ENCODE data around the gene DESI2. TPM values are rescaled to one million over a fixed set of nuclear protein-coding genes. Genes with fewer than 3 reads are reported as not detected.
"Not testable (repeated sequence)": the region's sequence is repeated elsewhere in the genome, so short reads cannot be mapped to it uniquely, and the experiment has no call there.

DESI2 gene
- total RNA-seq, 6 experiments from 2014 or later = 7.0 to 14.2 (median 9.9) TPM

- intact Hi-C loops (cut with DNase I) = no loop called here
- no peak overlapping the region for H3K4me3 ChIP-seq
- ATAC-seq (no peak), DNase-seq (no peak)
- no peak overlapping the region for H3K27ac ChIP-seq
- no peak for TF ChIP-seq POLR2A (IDR thresholded peaks at IDR 0.05)
- H3K27me3 ChIP-seq = no peaks in the 10 kb centered on the region
- peaks cover 0 to 6% (median 0%) of the 10 kb centered on the region in 4 donors for H3K4me1 ChIP-seq
- whole genome bisulfite sequencing (ENCODE audit: insufficient coverage, low coverage, low lambda C conversion rate, missing lambda C conversion rate) = 70% methylated on average over 4 of the region's 4 CpGs
- H3K9me3 ChIP-seq = no peaks in the 10 kb centered on the region
- no peaks in the 10 kb centered on the region for H3K36me3 ChIP-seq
Measured at GRCh38 chr1:244674446-244674845, 21.5 kb downstream of the DESI2 start.

DNA sequence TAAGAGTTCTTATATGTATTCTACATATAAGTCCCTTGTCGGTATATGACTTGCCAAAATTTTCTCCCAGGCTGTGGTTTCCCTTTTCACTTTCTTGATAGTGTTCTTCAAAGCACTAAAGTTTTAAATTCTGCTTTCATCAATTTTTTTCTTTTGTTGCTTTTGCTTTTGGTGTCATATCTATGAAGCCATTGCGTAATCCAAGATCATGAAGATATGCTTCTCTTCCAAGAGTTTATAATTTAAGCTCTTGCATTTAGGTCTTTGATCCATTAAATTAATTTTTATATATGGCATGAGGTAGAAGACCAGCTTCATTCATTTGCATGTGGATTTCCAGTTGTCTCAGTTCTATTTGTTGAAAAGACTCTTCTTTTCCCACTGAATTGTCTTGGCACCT, 22.2 kb downstream of the DESI2 start:
- Histone ChIP-seq H3K4me1 (peaks cover 0 to 6% (median 0%) of the 10 kb centered on the region in 4 donors), H3K36me3 (no peaks in the 10 kb centered on the region), H3K27me3 (no peaks in the 10 kb centered on the region), H3K4me3 (no peak overlapping the region), H3K9me3 (no peaks in the 10 kb centered on the region), H3K27ac (no peak overlapping the region)
- 82% methylated on average over 2 of the region's 2 CpGs for WGBS (ENCODE audit: insufficient coverage, low coverage, low lambda C conversion rate, missing lambda C conversion rate)
- DNase-seq (no peak), ATAC-seq (no peak)
- TF ChIP-seq, protein P1, sequence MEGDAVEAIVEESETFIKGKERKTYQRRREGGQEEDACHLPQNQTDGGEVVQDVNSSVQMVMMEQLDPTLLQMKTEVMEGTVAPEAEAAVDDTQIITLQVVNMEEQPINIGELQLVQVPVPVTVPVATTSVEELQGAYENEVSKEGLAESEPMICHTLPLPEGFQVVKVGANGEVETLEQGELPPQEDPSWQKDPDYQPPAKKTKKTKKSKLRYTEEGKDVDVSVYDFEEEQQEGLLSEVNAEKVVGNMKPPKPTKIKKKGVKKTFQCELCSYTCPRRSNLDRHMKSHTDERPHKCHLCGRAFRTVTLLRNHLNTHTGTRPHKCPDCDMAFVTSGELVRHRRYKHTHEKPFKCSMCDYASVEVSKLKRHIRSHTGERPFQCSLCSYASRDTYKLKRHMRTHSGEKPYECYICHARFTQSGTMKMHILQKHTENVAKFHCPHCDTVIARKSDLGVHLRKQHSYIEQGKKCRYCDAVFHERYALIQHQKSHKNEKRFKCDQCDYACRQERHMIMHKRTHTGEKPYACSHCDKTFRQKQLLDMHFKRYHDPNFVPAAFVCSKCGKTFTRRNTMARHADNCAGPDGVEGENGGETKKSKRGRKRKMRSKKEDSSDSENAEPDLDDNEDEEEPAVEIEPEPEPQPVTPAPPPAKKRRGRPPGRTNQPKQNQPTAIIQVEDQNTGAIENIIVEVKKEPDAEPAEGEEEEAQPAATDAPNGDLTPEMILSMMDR (IDR thresholded peaks at IDR 0.05) = no peak
- TF ChIP-seq POLR2A (IDR thresholded peaks at IDR 0.05) = no peak
- intact Hi-C loops (cut with DNase I) = no loop called here

- Histone ChIP-seq H3K4me1 (peaks cover 0 to 6% (median 0%) of the 10 kb centered on the region in 4 donors), H3K27me3 (no peaks in the 10 kb centered on the region), H3K4me3 (no peak overlapping the region), H3K9me3 (no peaks in the 10 kb centered on the region), H3K36me3 (no peaks in the 10 kb centered on the region), H3K27ac (no peak overlapping the region)
- TF ChIP-seq, protein P1 (IDR thresholded peaks at IDR 0.05) = no peak
- no peak for TF ChIP-seq POLR2A (IDR thresholded peaks at IDR 0.05)
- ATAC-seq (no peak), DNase-seq (no peak)
- intact Hi-C loops (cut with DNase I) = no loop called here
- WGBS (ENCODE audit: insufficient coverage, low coverage, low lambda C conversion rate, missing lambda C conversion rate) = 73% methylated on average over 6 of the region's 6 CpGs
Measured at GRCh38 chr1:244678697-244679096, 25.8 kb downstream of the DESI2 start.

GRCh38 chr1:244680667-244681066, 27.7 kb downstream of the DESI2 start:
- DNase-seq (no peak), ATAC-seq (peak in 2 of 4 donors; percentile 45 to 59)
- H3K4me3 ChIP-seq = no peak overlapping the region
- intact Hi-C loops (cut with DNase I) = no loop called here
- WGBS (ENCODE audit: insufficient coverage, low coverage, low lambda C conversion rate, missing lambda C conversion rate) = 29% methylated on average over 1 of the region's 1 CpG
- no peak overlapping the region for H3K27ac ChIP-seq
- peaks cover 0 to 2% (median 0%) of the 10 kb centered on the region in 4 donors for H3K4me1 ChIP-seq
- TF ChIP-seq POLR2A (IDR thresholded peaks at IDR 0.05) = no peak
- TF ChIP-seq, protein P1 (IDR thresholded peaks at IDR 0.05) = no peak
- H3K27me3 ChIP-seq = no peaks in the 10 kb centered on the region
- H3K9me3 ChIP-seq = no peaks in the 10 kb centered on the region
- no peaks in the 10 kb centered on the region for H3K36me3 ChIP-seq

DNA sequence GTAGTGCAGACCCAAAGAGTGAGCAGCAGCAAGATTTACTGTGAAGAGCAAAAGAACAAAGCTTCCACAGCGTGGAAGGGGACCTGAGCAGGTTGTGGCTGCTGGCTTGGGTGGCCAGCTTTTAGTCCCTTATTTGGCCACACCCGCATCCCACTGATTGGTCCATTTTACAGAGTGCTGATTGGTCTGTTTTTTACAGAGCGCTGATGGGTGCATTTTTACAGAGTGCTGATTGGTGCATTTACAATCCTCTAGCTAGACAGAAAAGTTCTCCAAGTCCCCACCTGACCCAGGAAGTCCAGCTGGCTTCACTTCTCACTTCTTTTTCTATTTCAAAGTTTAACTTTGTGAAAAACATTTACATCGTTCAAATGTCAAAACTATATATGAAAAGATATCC, 29.2 kb downstream of the DESI2 start:
- ATAC-seq; H3K36me3 ChIP-seq; DNase-seq; intact Hi-C loops (cut with DNase I); H3K9me3 ChIP-seq; H3K4me3 ChIP-seq; H3K4me1 ChIP-seq; H3K27me3 ChIP-seq; H3K27ac ChIP-seq: not testable (repeated sequence)
- 95% methylated on average over 4 of the region's 4 CpGs for WGBS (ENCODE audit: insufficient coverage, low coverage, low lambda C conversion rate, missing lambda C conversion rate)

GRCh38 chr1:244695937-244696336, 43.0 kb downstream of the DESI2 start:
- intact Hi-C loops (cut with DNase I) = no loop called here
- peaks cover 0 to 27% (median 4%) of the 10 kb centered on the region in 4 donors for H3K36me3 ChIP-seq
- TF ChIP-seq, protein P1 (IDR thresholded peaks at IDR 0.05) = no peak
- no peak for TF ChIP-seq POLR2A (IDR thresholded peaks at IDR 0.05)
- H3K9me3 ChIP-seq = no peaks in the 10 kb centered on the region
- 100% methylated on average over 2 of the region's 2 CpGs for WGBS (ENCODE audit: insufficient coverage, low coverage, low lambda C conversion rate, missing lambda C conversion rate)
- H3K27me3 ChIP-seq = no peaks in the 10 kb centered on the region
- no peak overlapping the region for H3K27ac ChIP-seq
- no peak overlapping the region for H3K4me3 ChIP-seq
- ATAC-seq (no peak), DNase-seq (no peak)
- H3K4me1 ChIP-seq = no peaks in the 10 kb centered on the region
